GM18951 (cell line): ENCODE measurements around the gene PCNT.

ENCODE experiments used
- POLR2A ChIP-seq: IDR thresholded peaks from 4 replicates; pipeline ENCODE4 v1.6.1; 2011; ENCODE audit warnings: mild to moderate bottlenecking; ENCODE audit not compliant: insufficient read length, insufficient read depth; ENCODE audit errors: extremely low read depth
- in situ Hi-C: fragments of 300-500 bp; cut with MboI; formaldehyde crosslinking; loops from one replicate; pipeline ENCODE4 v1.12.0; 2022; ENCODE audit warnings: low sequenced_read_pairs, mixed read lengths, inconsistent platforms; ENCODE audit not compliant: unreplicated experiment

PCNT gene

GRCh38 chr21:46317710-46318463 lies 6.1 kb upstream of the PCNT start:
- in situ Hi-C loops = no loop called here

GRCh38 chr21:46318464-46318845 lies 5.5 kb upstream of the PCNT start:
- TF ChIP-seq POLR2A = no peak
- in situ Hi-C loops = no loop called here

More at GRCh38 chr21:46317710-46318463, 6.1 kb upstream of the PCNT start:
- no peak for TF ChIP-seq POLR2A

DNA sequence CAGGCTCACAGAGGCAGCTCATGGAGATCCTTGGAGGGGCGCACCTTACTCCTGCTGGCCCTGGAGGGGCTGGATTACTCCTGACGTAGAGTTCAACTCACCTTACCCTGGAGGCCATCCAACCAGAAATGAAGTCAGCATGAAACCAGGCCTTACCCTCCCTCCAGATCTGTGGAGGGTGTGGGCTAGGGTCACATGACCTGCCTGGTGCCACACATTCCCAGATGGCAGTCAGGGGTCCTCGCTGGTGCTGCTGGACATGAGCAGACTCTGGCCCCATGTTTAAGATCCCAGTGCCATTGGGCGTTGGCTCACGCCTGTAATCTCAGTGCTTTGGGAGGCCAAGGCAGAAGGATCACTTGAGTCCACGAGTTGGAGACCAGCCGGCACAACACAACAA lies 4.8 kb upstream of the PCNT start:
- in situ Hi-C loops = no loop called here
- peak; percentile 19 for TF ChIP-seq POLR2A

- in situ Hi-C loops = no loop called here
- no peak for TF ChIP-seq POLR2A
These were observed 3.6 kb upstream of the PCNT start for GRCh38 chr21:46320331-46320801.

GRCh38 chr21:46322351-46323226 lies 1.4 kb upstream of the PCNT start:
- TF ChIP-seq POLR2A = no peak
- in situ Hi-C loops = no loop called here

DNA sequence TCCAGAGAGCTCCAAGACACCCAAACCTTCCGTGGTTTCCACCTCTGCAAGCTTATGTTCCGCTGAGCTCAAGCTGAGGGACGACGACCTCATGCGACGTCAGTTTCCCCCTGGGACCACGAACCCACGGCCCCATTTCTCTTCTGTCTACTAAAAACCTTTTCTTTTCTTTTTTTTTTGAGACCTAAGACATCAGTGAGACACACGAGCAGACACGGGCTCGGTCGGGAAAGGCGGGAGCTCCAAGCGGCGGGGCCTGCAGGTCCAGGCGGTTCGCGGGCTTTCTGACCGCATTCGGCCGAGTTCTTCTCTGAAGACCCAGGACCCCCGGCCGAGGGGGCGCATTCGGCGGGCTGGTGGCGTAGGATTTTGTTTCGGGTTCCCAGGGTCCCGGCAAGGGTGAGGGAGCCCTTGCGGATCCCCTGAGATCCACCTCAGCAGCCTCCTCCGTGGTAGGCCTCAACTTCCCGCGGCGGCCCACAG lies 688 bp upstream of the PCNT start:
- in situ Hi-C loops = no loop called here
- no peak for TF ChIP-seq POLR2A

DNA sequence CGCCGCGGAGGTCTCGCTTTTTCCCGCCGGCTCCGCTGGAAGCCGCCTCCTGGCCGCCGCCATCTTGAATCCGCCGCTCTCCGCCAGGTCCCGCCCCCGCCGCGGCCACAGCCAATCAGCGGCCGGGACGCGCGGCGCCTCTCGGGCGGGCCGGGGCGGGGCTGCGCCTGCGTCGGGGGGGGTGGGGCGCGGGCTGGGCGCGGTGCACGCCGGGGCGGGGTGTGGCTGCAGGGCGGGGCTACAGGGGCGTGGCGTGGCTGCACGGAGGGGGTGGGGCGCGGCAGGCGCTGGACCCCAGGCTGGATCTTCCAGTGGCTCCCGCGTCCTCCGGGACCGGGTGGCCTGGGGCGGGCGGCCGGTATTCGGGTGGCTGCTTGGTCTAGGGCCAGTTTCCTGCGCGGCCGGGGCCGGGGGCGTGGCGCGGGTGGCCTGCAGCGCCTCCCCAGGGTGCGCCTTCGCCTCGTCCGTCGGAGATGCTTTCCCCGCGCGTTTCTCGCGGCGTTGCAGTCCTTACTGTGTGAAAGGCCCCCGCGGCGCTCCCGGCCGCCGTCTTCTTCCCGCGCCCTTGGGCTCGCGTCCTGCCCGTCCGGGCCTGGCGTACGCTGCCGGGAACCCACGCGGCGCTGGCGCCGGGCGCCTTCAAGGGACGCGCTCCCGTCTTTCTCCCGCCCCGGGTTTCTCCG lies 575 bp downstream of the PCNT start:
- TF ChIP-seq POLR2A = peak; percentile 62
- in situ Hi-C loops = no loop called here

GRCh38 chr21:46325073-46325912 lies 1.3 kb downstream of the PCNT start:
- TF ChIP-seq POLR2A = no peak
- in situ Hi-C loops = no loop called here

DNA sequence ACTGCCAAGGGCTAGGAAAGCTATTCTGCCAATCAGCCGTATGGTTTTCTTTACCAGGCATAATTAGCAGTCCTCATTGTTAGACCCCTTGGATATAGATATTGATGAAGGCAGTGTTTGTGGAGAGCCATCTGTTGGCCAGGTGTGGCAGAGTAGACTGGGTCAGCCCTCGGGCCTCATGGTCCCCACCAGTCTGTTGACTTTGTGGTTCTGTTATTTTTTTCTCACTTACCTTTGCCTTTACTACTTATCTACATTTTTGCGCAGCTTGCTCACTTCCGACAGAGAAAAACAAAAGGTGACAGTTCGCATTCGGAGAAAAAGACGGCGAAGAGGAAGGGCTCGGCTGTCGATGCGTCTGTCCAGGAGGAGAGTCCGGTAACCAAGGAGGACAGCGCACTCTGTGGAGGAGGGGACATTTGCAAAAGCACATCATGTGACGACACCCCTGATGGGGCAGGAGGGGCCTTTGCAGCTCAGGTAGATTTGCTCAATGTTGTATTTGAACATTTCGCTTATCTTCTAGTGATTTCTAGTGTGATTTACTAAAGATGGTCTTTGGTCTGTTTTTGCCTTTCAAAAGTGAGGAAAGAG lies 2.3 kb downstream of the PCNT start:
- TF ChIP-seq POLR2A = no peak
- in situ Hi-C loops = no loop called here

DNA sequence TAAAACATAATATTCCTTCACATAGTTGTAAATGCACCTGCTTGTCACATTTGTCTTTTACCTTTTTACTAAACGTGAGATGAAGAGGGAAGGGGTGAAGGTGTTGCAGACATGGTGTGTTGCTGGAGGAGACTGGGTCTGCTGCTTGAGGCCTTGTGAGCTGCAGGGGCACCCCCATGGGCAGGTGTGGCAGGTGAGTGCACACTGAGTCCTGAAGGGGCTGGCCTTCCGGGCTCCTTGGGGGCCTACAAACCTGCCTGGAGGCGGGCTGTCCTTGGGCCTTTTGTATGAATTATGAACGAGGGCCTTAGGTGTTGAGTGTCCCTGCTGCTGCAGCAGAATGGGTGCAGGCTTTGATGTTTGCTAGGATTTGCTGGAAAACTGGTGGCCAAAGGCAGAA lies 3.8 kb downstream of the PCNT start:
- TF ChIP-seq POLR2A = no peak
- in situ Hi-C loops = no loop called here

DNA sequence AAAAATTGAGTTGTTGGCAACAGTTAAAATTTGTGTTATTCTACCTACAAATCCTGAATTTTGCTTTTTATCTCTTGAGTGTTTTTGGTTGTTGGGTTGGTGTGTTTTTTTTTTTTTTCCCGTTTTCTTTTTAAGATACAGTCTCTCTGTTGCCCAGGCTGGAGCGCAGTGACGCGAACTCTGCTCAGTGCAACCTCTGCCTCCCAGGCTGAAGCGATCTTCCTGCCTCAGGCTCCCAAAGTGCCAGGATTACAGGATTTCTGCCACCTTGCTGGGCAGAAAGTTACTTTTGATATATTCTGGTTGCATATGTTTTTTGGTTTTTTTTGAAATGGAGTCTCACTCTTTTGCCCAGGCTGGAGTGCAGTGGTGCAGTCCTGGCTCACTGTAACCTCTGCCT lies 4.2 kb downstream of the PCNT start:
- no peak for TF ChIP-seq POLR2A

GRCh38 chr21:46329796-46330195 lies 5.8 kb downstream of the PCNT start:
- in situ Hi-C loops = no loop called here
- TF ChIP-seq POLR2A = no peak

More for the DNA sequence above, 4.2 kb downstream of the PCNT start:
- in situ Hi-C loops = no loop called here
